GM18951 (cell line): ENCODE measurements around the gene TNIK.
"Not testable (repeated sequence)": the region's sequence is repeated elsewhere in the genome, so short reads cannot be mapped to it uniquely, and the experiment has no call there.

Source experiments
- POLR2A ChIP-seq: IDR thresholded peaks from 4 replicates; pipeline ENCODE4 v1.6.1; 2011; ENCODE audit warnings: mild to moderate bottlenecking; ENCODE audit not compliant: insufficient read length, insufficient read depth; ENCODE audit errors: extremely low read depth
- in situ Hi-C: fragments of 300-500 bp; cut with MboI; formaldehyde crosslinking; loops from one replicate; pipeline ENCODE4 v1.12.0; 2022; ENCODE audit warnings: low sequenced_read_pairs, mixed read lengths, inconsistent platforms; ENCODE audit not compliant: unreplicated experiment

Gene TNIK

DNA sequence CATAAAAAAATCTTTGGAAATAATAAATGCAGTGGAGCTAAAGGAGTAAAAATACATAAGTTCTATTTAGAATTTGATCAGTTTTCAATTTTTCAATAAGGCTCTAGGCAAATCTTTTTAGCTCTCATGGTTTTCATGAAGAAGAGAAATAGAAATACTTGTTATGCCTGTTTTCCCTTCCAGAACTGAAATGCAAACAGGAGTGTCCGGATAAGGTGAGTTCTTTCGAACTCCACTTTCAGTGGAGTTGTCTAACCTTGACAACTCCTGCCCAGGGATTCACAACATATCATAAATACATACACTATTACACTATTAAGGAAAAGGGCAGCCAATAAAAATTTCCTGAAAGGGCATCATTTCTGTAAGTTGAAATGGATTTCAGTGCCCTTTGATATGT, 217.3 kb downstream of the TNIK start:
- in situ Hi-C loops = no loop called here
- no peak for TF ChIP-seq POLR2A

DNA sequence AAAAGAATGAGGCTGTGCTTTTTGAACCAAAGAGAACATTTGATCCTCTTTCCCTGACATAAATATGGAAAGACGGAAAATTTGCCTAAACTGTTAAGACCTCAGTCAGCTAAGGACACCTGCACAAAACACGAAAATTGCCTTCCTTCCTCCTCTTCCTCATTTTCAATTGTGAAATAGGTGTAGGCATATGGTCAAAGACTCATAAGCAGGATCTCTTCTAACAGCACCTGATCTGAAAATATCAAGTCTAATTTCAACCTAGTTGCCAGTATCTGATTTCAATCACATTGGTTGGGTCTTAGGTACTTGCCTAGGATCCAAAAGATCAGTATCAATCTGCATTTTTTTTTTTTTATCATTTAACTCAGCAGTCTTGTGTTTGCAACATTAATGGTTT, 218.0 kb downstream of the TNIK start:
- TF ChIP-seq POLR2A = no peak
- in situ Hi-C loops = no loop called here

GRCh38 chr3:171241655-171242054, 218.6 kb downstream of the TNIK start:
- in situ Hi-C loops = not testable (repeated sequence)

- TF ChIP-seq POLR2A = no peak
- in situ Hi-C loops = no loop called here
Measured at GRCh38 chr3:171240504-171240835, 219.7 kb downstream of the TNIK start.

- in situ Hi-C loops = no loop called here
- TF ChIP-seq POLR2A = no peak
Measured at GRCh38 chr3:171239757-171240503, 220.3 kb downstream of the TNIK start.

GRCh38 chr3:171237009-171237385, 223.2 kb downstream of the TNIK start:
- no peak for TF ChIP-seq POLR2A
- in situ Hi-C loops = no loop called here

DNA sequence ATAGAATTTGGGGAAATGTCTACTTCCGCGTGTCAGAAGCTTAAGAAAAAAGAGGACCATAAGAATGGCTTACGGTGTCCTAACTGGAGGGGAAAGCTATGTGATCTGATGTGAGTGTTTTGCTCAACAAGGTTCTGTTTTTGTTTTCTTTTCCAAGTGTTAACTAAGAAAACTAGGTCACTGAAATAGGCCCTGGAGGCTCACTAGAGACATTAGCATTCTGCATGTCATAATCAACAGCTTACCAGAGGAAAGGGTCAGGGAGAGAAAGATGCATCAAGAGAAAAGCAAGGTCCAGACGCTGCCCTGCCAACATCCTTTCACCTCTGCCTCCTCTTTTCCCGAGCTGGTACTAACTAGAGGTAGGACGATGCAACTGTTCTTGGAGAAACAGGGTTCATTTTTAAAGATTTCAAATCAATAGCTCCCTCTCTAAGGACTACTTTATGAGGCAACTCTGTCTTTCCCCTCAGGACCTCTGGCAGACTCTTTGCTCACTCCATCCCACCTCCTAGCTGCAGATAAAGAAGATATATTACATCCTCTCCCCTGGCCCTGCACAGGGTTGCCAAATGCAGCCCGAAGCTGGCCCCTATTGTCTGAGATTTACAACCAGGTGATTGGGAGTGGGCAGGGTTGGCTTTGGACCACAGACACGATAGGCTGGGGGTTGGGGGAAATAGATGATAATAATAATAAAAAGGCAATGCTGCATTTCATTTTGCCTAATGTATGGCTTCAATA, 223.8 kb downstream of the TNIK start:
- in situ Hi-C loops = no loop called here
- TF ChIP-seq POLR2A = no peak

- in situ Hi-C loops = no loop called here
- no peak for TF ChIP-seq POLR2A
Measured at GRCh38 chr3:171234298-171235010, 225.8 kb downstream of the TNIK start.

DNA sequence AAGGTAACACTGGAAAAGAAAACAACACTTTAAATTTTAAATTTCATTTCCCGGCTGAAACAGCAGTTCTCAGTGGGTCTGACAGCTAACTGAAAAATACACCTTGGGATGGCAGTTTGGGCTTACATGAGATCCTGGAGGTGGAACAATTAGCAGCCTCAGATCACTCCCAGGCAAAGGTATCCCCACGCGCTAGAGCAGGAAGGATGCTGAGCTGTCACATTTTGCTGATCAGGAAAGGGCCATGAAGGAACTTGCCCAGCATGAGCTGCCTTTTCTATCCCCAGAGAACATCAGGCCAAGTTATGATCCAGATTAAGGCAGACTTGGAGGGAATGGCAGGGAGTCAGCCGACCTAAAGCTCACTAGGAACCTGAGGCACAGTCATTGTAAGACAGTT, 228.8 kb downstream of the TNIK start:
- in situ Hi-C loops = no loop called here

DNA sequence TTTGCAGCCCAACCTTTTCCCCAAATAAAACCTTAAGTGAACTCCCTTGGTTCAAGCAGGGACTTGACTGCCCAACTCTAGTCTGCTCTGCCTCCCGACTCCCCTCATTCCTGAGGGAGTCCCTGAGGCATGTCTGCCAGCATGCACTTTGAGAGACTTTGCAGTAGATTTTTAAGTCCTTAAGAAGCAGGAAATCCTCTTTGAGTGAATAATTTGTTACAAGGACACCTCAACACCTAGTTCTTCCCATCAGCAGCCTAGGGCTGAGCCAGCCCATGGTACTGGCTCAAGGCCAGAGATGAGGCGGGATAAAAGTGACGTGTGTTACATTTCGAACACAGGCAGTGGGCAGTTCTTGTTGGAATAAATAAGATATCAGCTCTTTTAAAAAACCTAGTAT, 229.3 kb downstream of the TNIK start:
- no peak for TF ChIP-seq POLR2A
- in situ Hi-C loops = no loop called here

More for the DNA sequence above, 228.8 kb downstream of the TNIK start:
- TF ChIP-seq POLR2A = no peak

DNA sequence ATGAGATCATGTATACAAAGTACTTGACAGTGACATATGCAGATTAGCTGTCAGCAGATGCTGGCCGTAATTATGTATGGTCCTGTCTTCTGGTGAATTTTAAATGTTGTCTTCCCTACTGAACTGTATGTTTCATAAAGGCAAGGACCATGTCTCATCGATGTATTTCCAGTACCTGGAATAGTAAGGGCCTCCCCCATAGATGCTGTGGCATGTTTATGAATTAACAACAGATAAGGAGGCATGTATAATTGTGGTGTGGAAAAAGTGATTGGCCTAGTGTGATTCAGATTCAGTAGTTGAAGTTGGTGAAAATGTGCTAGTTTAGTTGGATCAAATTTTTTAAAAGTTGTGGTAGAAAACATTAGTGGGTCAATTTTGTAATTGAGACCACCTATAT, 231.0 kb downstream of the TNIK start:
- in situ Hi-C loops = no loop called here
- no peak for TF ChIP-seq POLR2A

GRCh38 chr3:171228240-171228639, 232.0 kb downstream of the TNIK start:
- in situ Hi-C loops = no loop called here

GRCh38 chr3:171227828-171228227, 232.4 kb downstream of the TNIK start:
- TF ChIP-seq POLR2A = no peak
- in situ Hi-C loops = no loop called here

More at GRCh38 chr3:171228240-171228639, 232.0 kb downstream of the TNIK start:
- TF ChIP-seq POLR2A = no peak

DNA sequence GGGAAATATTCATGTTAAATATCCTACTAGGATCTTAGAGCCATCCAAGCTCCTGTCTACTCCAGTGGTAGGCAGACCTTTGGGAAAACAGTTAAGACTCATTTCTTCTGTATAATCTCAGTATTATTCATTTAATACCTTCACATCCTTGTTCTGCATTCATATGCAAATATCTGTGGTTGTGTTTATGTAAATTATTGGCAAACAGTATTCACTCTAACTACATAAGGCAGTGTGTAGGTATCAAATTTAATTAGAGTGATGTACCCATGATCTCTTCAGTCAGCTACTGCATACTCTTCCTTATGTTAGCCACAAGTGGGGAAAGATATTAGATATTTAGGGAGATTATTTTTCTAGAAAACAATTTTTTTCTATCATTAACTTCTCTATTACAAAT, 232.8 kb downstream of the TNIK start:
- no peak for TF ChIP-seq POLR2A
- in situ Hi-C loops = no loop called here
